GM19324 (cell line): Measurements from ENCODE around the gene FRMD1.

Source experiments
- ATAC-seq: cut with Tn5 transposase; IDR thresholded peaks from one replicate; pipeline ENCODE4 v1.9.1; 2021; ENCODE audit warnings: mild to moderate bottlenecking, moderate library complexity; ENCODE audit not compliant: unreplicated experiment, low FRiP score

Gene FRMD1

DNA sequence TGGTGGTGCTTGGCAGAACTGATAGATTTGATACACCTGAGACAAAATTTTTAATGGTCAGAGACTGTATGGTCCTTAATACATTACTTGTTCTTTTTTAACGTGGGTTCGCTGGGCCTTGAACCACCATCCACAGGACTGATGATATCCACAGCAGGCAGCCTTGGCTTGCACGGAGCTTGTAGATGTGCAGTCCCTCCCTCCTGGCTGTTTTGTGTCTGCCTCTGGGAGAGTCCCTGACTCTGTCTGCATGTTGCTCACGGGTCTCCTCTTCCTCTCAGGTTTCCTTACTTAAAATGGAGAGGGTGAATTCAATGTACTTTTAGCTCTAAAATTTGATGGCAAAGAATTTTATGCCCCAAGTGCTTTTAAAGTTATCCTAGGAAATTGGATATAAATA lies 64.0 kb downstream of the FRMD1 start:
- no peak for ATAC-seq

DNA sequence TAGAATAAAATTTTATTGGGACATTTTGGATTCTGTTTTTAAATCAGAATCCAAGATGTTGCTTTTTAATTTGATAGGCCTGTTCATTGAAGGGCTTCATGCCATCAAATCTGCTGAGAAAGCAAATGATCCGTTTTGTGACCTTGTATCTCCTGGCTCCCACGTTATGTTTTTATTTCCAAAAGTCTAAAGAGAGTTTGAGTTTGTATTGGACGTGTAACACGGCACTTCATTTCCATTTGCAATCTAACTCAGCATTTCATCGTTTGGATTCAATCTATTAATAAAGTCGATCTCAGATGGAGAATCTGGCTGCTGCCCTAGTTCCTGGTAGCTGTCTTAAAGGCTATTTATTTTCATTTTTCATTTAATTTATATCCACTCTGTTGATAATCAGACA lies 64.6 kb downstream of the FRMD1 start:
- no peak for ATAC-seq

DNA sequence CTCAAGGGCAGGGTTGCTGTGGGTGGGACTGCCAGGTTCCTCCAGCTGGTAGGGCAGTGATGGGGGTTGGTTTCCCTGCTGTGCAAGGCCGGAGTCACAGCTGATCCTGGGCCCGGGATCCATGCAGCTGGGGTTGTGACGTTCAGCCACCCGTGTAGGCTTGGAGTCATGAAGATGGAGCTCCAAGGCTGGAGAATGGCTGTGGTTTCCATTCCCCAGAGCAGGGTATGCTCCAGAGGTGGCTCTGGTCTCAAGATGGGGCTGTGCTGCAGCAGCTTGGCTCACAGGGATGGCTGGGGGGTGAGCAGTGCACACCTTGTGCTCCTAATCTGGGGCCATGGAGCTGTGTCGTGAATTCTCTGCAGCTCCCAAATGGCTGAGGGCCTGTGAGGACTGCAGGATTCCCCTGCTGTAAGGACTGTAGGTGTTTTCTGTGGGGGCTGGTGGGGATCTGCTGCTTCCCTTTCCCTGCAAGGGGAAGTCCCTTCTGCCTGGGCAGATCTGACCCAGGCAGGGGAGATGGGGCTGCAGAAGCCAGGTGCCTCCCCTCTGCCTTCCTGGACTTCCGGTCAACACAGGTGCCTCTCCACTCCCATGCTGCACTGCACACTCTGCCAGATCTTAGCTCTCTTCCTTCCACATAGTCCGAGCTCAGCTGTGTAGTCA lies 65.6 kb downstream of the FRMD1 start:
- ATAC-seq = no peak

DNA sequence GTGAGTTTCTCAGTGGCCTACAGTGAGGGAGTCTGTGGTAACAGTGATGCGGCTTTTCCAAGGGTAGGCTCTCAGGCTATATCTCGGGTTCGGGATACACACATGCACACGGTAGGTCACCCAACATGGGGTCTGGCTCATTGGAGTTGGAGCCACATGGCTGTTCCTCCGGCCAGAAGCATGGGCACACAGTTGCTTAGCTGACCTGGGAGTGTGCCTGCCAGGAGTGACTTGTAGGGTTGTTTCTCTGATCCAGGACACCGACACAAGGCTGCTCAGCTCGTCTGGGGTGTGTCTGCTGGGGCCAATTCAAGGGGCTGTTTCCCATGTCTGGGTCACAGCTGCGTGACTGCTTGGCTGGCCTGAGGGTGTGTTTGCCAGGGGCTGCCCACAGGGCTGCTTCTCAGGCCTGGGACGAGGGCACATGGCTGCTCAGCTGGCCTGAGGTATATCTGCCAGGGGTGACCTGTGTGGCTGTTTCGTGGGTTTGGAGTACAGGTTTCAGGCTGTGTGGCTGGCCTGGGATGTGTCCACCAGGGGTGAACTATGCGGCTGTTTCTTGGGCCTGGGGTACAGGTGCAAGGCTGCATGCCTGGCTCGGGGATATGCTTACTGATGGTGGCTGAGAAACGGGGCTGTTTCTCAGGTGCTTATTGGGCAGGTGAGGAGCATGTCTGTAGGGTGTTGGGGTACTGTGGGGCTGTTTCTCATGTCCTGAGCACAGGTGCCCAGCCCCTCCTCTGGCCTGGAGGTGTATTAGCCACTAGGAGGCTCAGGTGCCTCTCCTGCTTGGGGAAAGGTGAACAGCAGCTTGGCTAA lies 66.4 kb downstream of the FRMD1 start:
- no peak for ATAC-seq

DNA sequence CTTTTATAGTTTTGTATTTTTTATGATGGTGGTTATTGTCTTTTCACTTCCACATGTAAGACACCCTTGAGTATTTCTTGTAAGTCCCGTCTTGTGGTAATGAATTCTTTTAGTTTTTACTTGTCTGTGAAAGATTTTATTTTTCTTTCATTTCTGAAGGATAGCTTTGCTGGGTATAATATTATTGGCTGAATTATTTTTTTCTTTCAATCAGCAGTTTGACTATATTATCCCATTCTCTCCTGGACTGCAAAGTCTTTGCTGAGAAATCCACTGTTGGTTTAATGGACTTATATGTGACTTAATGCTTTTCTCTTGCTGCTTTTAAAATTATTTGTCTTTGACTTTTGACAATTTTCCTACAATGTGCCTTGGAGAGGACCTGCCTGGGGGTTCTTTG lies 67.7 kb downstream of the FRMD1 start:
- no peak for ATAC-seq

DNA sequence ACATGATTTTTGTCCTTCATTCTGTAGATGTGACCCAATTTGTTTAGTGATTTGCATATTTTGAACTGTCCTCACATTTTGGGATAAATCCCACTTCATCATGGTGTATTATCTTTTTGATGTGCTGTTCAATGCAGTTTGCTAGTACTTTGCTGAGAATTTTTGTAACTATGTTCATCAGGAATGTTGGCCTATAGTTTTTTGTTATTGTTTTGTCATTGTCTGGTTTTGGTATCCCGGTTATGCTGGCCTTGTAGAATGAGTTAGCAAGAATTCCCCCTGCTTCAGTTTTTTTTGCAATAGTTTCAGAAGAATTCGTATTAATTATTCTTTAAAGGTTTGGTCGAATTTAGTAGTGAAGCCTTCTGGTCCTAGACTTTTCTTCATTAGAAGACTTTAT lies 69.7 kb downstream of the FRMD1 start:
- no peak for ATAC-seq

DNA sequence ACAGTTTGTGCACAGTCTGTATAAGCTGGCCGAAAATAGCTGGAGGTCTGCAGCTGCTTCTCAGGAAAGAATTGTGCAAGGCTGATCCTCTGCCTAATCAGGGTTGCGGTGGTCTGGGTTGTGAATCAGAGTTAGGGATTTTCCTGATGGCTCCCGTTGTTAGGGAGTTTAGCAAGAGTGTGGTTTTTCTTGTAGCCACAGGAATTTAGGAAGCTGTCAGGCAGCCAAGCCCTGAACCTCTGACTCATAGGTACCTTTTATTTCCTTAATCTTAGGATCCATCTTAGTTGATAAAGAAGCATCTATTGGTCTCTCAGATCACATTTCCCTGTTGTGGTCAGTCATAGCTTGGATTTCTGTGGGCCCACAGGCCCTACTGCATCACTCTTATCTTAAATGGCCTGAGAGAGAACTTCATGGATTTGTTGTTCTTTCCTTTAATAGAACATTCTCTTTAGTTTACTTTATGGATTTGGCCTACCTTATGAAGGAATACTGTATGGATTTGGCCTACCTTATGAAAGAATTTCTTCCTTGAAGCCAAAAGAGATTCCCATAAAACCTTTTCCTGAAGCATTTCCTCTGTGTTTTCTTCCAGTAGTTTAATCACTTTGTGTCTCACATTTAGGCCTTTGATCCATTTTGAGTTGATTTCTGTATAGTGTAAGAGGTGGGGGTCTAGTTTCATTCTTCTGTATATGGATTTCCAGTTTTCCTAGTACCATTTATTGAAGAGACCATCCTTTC lies 71.2 kb downstream of the FRMD1 start:
- no peak for ATAC-seq

DNA sequence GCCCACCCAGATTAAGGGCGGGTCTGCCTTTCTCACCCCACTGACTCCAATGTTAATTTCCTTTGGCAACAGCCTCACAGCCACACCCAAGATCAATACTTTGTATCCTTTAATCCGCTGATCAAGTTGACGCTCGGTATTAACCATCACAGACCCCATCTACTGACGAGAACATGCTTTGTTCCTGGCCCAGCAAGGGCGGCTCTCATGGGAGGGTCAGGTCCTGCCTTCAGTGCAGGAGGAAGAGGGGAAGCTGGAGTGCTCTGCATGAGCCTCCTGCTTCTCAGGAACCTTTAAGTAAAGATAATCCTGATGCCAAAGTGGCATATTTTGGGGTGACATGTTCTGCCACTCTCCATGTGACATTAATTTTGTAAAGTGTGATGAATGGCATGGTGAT lies 73.2 kb downstream of the FRMD1 start:
- ATAC-seq = no peak

DNA sequence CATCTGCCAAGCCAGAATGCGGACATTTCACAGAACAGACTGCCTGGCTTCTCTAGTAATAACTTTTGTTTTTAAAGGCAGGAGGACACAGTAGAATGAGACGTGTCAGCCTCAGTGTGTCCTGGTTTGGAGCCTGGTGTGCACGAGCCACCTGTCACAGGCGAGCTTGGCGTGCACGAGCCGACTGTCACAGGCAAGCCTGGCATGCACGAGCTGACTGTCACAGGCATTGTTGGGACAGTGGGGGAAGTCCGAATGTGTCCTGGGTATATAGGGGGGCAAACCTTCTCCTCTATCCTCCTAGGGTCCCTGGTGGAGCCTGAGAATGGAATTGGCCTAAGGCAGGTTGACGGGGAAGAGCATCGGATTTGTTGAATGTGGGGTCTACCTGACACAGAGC lies 74.1 kb downstream of the FRMD1 start:
- ATAC-seq = no peak

DNA sequence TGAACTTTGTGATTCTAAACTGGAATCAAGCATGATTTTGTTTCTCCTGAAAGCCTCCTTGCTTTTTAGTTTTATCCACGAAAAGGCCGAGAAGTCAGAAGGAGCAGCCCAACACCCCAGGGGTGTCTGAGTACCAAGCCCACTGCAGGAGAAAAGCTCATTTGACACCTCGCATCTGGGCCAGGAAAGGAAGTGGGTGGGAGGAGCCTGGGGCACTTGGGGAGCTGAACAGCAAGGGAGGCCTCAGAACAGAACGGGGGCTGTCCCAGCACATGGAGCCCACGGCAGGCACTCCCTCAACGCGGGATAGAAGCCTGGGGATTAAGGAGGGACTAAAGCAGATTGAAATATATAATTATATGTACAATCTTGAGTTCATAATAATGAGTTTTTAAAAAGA lies 75.0 kb downstream of the FRMD1 start:
- no peak for ATAC-seq
